ENCODE data around the gene CMTM8.
A peak's percentile ranks its signal among the peaks of the same experiment; 100 is the strongest.

CMTM8 gene

DNA sequence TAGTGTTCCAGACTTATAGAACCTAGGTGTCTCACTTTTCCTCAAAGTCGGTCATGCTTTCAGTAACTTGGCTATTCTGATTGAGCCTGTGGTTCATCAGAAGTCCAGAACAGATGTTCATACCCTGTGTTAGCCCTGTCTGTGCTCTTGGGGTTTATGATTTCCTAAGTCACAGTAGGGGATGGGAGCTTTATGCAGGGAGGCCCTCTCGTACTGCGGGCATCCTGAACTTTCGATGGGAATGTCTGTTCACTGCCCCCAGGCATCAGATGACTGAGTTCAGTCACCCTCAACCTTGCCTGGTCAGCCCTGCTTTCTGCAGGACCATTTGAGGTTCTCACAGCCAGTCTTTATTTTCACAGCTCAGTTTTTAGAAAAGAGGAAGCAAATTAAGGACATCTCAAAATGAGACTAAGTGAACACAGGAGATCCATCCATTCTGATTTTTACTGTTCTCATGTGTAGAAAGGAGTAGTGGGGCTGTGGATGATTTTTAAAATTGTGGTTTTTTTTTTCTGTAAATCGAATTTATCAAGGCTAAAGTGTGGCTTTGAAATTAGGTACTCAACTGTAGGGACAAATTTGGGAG lies 71.3 kb downstream of the CMTM8 start:
- no peaks in the 10 kb centered on the region for H3K36me3 ChIP-seq (replicated peaks in 1 of 2; ENCODE audit: control insufficient read depth in 2 of 2, insufficient read depth in 2 of 2, low read length in 2 of 2)
- H2AFZ ChIP-seq (ENCODE audit: low read length), result no peak overlapping the region
- H3K4me3 ChIP-seq (ENCODE audit: low read length in 2 of 2), result no peak overlapping the region
- no peak overlapping the region for H3K4me2 ChIP-seq (ENCODE audit: insufficient read depth, low read length, poor library complexity, severe bottlenecking)
- H3K9me3 ChIP-seq (replicated peaks in 1 of 2; ENCODE audit: control insufficient read depth in 2 of 2, insufficient read depth in 1 of 2, low read depth in 1 of 2, low read length in 2 of 2), result no peaks in the 10 kb centered on the region
- no peak overlapping the region for H4K91ac ChIP-seq (ENCODE audit: low read depth, low read length, poor library complexity)
- no peak overlapping the region for H3K27ac ChIP-seq (replicated peaks; ENCODE audit: low read length)
- H3K27me3 ChIP-seq (ENCODE audit: control insufficient read depth in 3 of 3, insufficient read depth in 3 of 3, low read depth in 1 of 3, low read length in 3 of 3), result no peaks in the 10 kb centered on the region
- H3K4me1 ChIP-seq (ENCODE audit: control insufficient read depth in 2 of 2, insufficient read depth in 1 of 2, low read depth in 1 of 2, low read length in 2 of 2), result peaks cover 0 to 8% of the 10 kb centered on the region in 2 donors
- H3K79me1 ChIP-seq (ENCODE audit: low read depth, low read length), result no peaks in the 10 kb centered on the region
- no peak overlapping the region for H4K8ac ChIP-seq (ENCODE audit: low read depth, low read length)
- H2BK15ac ChIP-seq (ENCODE audit: low read length), result no peak overlapping the region
- DNase-seq (ENCODE audit: low spot score), result no peak
- H3K14ac ChIP-seq (ENCODE audit: low read length), result no peak overlapping the region
- H2BK120ac ChIP-seq (ENCODE audit: low read depth, low read length), result no peak overlapping the region
- H3K4ac ChIP-seq (ENCODE audit: low read length), result no peak overlapping the region
- no CpG with 5 or more reads among the region's 5 CpGs for WGBS, 2 donors (ENCODE audit: extremely low coverage in 2 of 2, insufficient read length in 2 of 2, insufficient replicate concordance in 1 of 2)
- H2AK5ac ChIP-seq (ENCODE audit: low read depth, low read length), result no peak overlapping the region
- H2BK12ac ChIP-seq (ENCODE audit: low read length), result no peak overlapping the region
- no peak overlapping the region for H3K9ac ChIP-seq (ENCODE audit: low read depth, low read length, poor library complexity)
- no peak overlapping the region for H3K18ac ChIP-seq (ENCODE audit: low read length)
- H2BK5ac ChIP-seq (ENCODE audit: low read length), result no peak overlapping the region
- H3K23ac ChIP-seq (ENCODE audit: low read depth, low read length, poor library complexity), result no peak overlapping the region

DNA sequence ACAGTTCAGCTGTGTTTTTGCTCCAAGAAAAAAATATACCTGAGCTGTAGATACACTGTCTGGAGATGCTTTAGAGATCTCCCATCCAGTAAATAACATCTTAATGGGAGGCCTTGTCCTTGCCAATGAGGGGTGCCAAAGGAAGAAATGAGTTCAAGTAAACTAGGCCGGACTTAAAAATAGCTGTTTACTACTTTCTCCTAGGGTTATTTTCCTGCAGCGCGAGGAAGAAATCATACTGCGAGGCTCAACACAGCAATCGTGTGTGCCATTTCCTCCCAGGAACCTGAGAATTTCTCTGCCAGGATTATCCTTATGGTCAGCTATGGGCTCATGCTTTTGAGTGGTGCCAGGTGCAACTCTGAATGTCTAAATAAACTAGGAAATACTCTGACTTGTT lies 71.9 kb downstream of the CMTM8 start:
- H3K14ac ChIP-seq (ENCODE audit: low read length), result no peak overlapping the region
- H2AK5ac ChIP-seq (ENCODE audit: low read depth, low read length), result no peak overlapping the region
- no peak overlapping the region for H3K4me3 ChIP-seq (ENCODE audit: low read length in 2 of 2)
- DNase-seq (ENCODE audit: low spot score), result no peak
- H3K9me3 ChIP-seq (replicated peaks in 1 of 2; ENCODE audit: control insufficient read depth in 2 of 2, insufficient read depth in 1 of 2, low read depth in 1 of 2, low read length in 2 of 2), result peaks cover 1% of the 10 kb centered on the region in 2 donors
- H4K91ac ChIP-seq (ENCODE audit: low read depth, low read length, poor library complexity), result no peak overlapping the region
- no peak overlapping the region for H3K18ac ChIP-seq (ENCODE audit: low read length)
- no peaks in the 10 kb centered on the region for H3K36me3 ChIP-seq (replicated peaks in 1 of 2; ENCODE audit: control insufficient read depth in 2 of 2, insufficient read depth in 2 of 2, low read length in 2 of 2)
- no peak overlapping the region for H2AFZ ChIP-seq (ENCODE audit: low read length)
- no peak overlapping the region for H4K8ac ChIP-seq (ENCODE audit: low read depth, low read length)
- H3K27me3 ChIP-seq (ENCODE audit: control insufficient read depth in 3 of 3, insufficient read depth in 3 of 3, low read depth in 1 of 3, low read length in 3 of 3), result no peaks in the 10 kb centered on the region
- H2BK12ac ChIP-seq (ENCODE audit: low read length), result no peak overlapping the region
- H3K4me2 ChIP-seq (ENCODE audit: insufficient read depth, low read length, poor library complexity, severe bottlenecking), result no peak overlapping the region
- H3K79me1 ChIP-seq (ENCODE audit: low read depth, low read length), result no peaks in the 10 kb centered on the region
- H3K27ac ChIP-seq (replicated peaks; ENCODE audit: low read length), result no peak overlapping the region
- WGBS, 2 donors (ENCODE audit: extremely low coverage in 2 of 2, insufficient read length in 2 of 2, insufficient replicate concordance in 1 of 2), result no CpG with 5 or more reads among the region's 5 CpGs
- peaks cover 0 to 8% of the 10 kb centered on the region in 2 donors for H3K4me1 ChIP-seq (ENCODE audit: control insufficient read depth in 2 of 2, insufficient read depth in 1 of 2, low read depth in 1 of 2, low read length in 2 of 2)
- H3K4ac ChIP-seq (ENCODE audit: low read length), result no peak overlapping the region
- H3K23ac ChIP-seq (ENCODE audit: low read depth, low read length, poor library complexity), result no peak overlapping the region
- no peak overlapping the region for H2BK120ac ChIP-seq (ENCODE audit: low read depth, low read length)
- H2BK5ac ChIP-seq (ENCODE audit: low read length), result no peak overlapping the region
- H2BK15ac ChIP-seq (ENCODE audit: low read length), result no peak overlapping the region
- no peak overlapping the region for H3K9ac ChIP-seq (ENCODE audit: low read depth, low read length, poor library complexity)

DNA sequence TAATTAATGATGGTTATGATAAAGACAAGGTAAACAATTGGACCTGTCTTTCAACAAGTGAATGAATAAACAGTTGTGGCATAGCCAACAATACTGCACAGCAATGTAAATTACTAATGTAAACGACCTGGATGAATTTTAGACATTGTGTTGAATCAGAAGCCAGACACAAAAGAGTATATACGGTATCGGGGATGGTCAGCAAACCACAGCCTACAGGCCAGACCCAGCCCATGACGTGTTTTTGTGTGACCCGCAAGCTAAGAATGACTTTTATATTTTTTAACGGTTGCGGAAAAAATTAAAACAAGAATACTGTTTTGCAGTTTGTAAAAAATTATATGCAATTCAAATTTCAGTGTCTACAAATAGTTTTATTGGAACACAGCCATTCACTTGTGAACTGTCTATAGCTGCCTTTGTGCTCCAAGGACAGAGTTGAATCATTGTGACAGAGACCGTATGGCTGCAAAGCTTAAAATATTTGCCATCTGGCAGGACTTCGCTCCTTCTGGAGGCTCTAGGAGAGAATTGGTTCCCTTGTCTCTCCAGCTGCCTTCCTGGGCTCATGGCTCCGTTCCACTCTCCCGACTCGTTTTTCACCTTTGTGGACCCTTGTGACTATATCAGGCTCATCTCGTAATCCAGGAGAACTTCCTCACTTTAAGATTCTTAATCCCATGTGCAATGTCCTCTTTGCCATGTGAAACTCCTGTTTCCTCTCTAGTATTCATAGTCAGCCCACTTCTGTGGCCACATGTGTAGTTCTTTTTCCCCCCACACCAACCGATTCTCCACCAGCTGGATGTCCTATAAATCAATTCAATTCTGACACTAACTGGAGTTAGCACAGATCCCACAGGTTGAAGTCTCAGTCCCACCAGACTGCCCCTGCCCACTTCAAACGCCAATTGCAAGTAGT lies 72.7 kb downstream of the CMTM8 start:
- no peak overlapping the region for H3K23ac ChIP-seq (ENCODE audit: low read depth, low read length, poor library complexity)
- H2AK5ac ChIP-seq (ENCODE audit: low read depth, low read length), result no peak overlapping the region
- H3K4me1 ChIP-seq (ENCODE audit: control insufficient read depth in 2 of 2, insufficient read depth in 1 of 2, low read depth in 1 of 2, low read length in 2 of 2), result peaks cover 0 to 8% of the 10 kb centered on the region in 2 donors
- H3K9ac ChIP-seq (ENCODE audit: low read depth, low read length, poor library complexity), result no peak overlapping the region
- H3K14ac ChIP-seq (ENCODE audit: low read length), result no peak overlapping the region
- H3K27ac ChIP-seq (replicated peaks; ENCODE audit: low read length), result no peak overlapping the region
- H3K4ac ChIP-seq (ENCODE audit: low read length), result no peak overlapping the region
- no peaks in the 10 kb centered on the region for H3K79me1 ChIP-seq (ENCODE audit: low read depth, low read length)
- H2BK15ac ChIP-seq (ENCODE audit: low read length), result no peak overlapping the region
- H3K18ac ChIP-seq (ENCODE audit: low read length), result no peak overlapping the region
- no peak overlapping the region for H2BK5ac ChIP-seq (ENCODE audit: low read length)
- no peak overlapping the region for H4K8ac ChIP-seq (ENCODE audit: low read depth, low read length)
- no peak overlapping the region for H3K4me2 ChIP-seq (ENCODE audit: insufficient read depth, low read length, poor library complexity, severe bottlenecking)
- H2BK120ac ChIP-seq (ENCODE audit: low read depth, low read length), result no peak overlapping the region
- H3K9me3 ChIP-seq (replicated peaks in 1 of 2; ENCODE audit: control insufficient read depth in 2 of 2, insufficient read depth in 1 of 2, low read depth in 1 of 2, low read length in 2 of 2), result peaks cover 2 to 3% of the 10 kb centered on the region in 2 donors
- H3K27me3 ChIP-seq (ENCODE audit: control insufficient read depth in 3 of 3, insufficient read depth in 3 of 3, low read depth in 1 of 3, low read length in 3 of 3), result no peaks in the 10 kb centered on the region
- no peak overlapping the region for H2BK12ac ChIP-seq (ENCODE audit: low read length)
- DNase-seq (ENCODE audit: low spot score), result no peak
- WGBS, 2 donors (ENCODE audit: extremely low coverage in 2 of 2, insufficient read length in 2 of 2, insufficient replicate concordance in 1 of 2), result no CpG with 5 or more reads among the region's 15 CpGs
- H2AFZ ChIP-seq (ENCODE audit: low read length), result no peak overlapping the region
- H3K4me3 ChIP-seq (ENCODE audit: low read length in 2 of 2), result no peak overlapping the region
- H4K91ac ChIP-seq (ENCODE audit: low read depth, low read length, poor library complexity), result no peak overlapping the region
- no peaks in the 10 kb centered on the region for H3K36me3 ChIP-seq (replicated peaks in 1 of 2; ENCODE audit: control insufficient read depth in 2 of 2, insufficient read depth in 2 of 2, low read length in 2 of 2)

DNA sequence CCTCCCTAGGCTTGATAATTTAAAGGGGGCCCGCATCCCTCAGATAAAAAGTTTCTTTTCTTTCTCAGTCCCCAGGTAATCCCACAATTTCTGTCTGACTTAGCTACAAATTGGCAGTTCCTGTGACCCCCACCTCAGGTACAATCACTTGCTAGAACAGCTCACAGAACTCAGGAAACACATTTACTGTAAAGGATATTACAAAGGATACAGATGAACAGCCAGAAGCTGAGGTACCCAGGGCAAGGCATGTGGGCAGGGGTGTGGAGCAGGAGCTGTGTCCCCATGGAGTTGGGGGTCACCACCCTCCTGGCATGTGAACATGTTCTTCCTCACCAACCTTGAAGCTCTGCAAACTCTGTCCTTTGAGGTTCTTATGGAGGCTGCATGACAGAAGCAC lies 73.8 kb downstream of the CMTM8 start:
- no peaks in the 10 kb centered on the region for H3K27me3 ChIP-seq (ENCODE audit: control insufficient read depth in 3 of 3, insufficient read depth in 3 of 3, low read depth in 1 of 3, low read length in 3 of 3)
- peak overlapping the region; percentile 68 for H3K18ac ChIP-seq (ENCODE audit: low read length)
- H2BK15ac ChIP-seq (ENCODE audit: low read length), result no peak overlapping the region
- H2BK120ac ChIP-seq (ENCODE audit: low read depth, low read length), result no peak overlapping the region
- H4K91ac ChIP-seq (ENCODE audit: low read depth, low read length, poor library complexity), result no peak overlapping the region
- no peak overlapping the region for H3K4me2 ChIP-seq (ENCODE audit: insufficient read depth, low read length, poor library complexity, severe bottlenecking)
- no peak overlapping the region for H3K4ac ChIP-seq (ENCODE audit: low read length)
- DNase-seq (ENCODE audit: low spot score), result no peak
- no peak overlapping the region for H2AFZ ChIP-seq (ENCODE audit: low read length)
- H3K79me1 ChIP-seq (ENCODE audit: low read depth, low read length), result no peaks in the 10 kb centered on the region
- H3K23ac ChIP-seq (ENCODE audit: low read depth, low read length, poor library complexity), result no peak overlapping the region
- peaks cover 8 to 11% of the 10 kb centered on the region in 2 donors for H3K4me1 ChIP-seq (ENCODE audit: control insufficient read depth in 2 of 2, insufficient read depth in 1 of 2, low read depth in 1 of 2, low read length in 2 of 2)
- no peak overlapping the region for H3K9ac ChIP-seq (ENCODE audit: low read depth, low read length, poor library complexity)
- no peak overlapping the region for H4K8ac ChIP-seq (ENCODE audit: low read depth, low read length)
- H3K4me3 ChIP-seq (ENCODE audit: low read length in 2 of 2), result no peak overlapping the region
- H3K36me3 ChIP-seq (replicated peaks in 1 of 2; ENCODE audit: control insufficient read depth in 2 of 2, insufficient read depth in 2 of 2, low read length in 2 of 2), result no peaks in the 10 kb centered on the region
- no peak overlapping the region for H2BK12ac ChIP-seq (ENCODE audit: low read length)
- WGBS, 2 donors (ENCODE audit: extremely low coverage in 2 of 2, insufficient read length in 2 of 2, insufficient replicate concordance in 1 of 2), result no CpG with 5 or more reads among the region's 1 CpG
- no peak overlapping the region for H2BK5ac ChIP-seq (ENCODE audit: low read length)
- peak overlapping the region; percentile 42 for H2AK5ac ChIP-seq (ENCODE audit: low read depth, low read length)
- H3K14ac ChIP-seq (ENCODE audit: low read length), result no peak overlapping the region
- no peak overlapping the region for H3K27ac ChIP-seq (replicated peaks; ENCODE audit: low read length)
- H3K9me3 ChIP-seq (replicated peaks in 1 of 2; ENCODE audit: control insufficient read depth in 2 of 2, insufficient read depth in 1 of 2, low read depth in 1 of 2, low read length in 2 of 2), result peaks cover 2 to 3% of the 10 kb centered on the region in 2 donors
